Mesendoderm (in vitro differentiated cells): ENCODE results near the gene NECAB2.

ENCODE experiments used
- DNase-seq: peaks from one replicate; pipeline ENCODE4 v3.0.0; 2013
- H2AK5ac ChIP-seq: 2 replicates; pipeline ENCODE4 v1.6.1; 2013; ENCODE audit warnings: low read length, inconsistent platforms
- H2BK120ac ChIP-seq: 2 replicates; pipeline ENCODE4 v1.6.1; 2013; ENCODE audit warnings: low read depth, mild to moderate bottlenecking, low read length, moderate library complexity, mixed read lengths
- H2BK15ac ChIP-seq: replicated peaks from 2 replicates; pipeline ENCODE4 v1.6.1; 2013; ENCODE audit warnings: low read depth, mild to moderate bottlenecking, moderate library complexity
- H2BK5ac ChIP-seq: 2 replicates; pipeline ENCODE4 v1.6.1; 2013; ENCODE audit warnings: low read length, inconsistent platforms
- H3K18ac ChIP-seq: 2 replicates; pipeline ENCODE4 v1.6.1; 2013; ENCODE audit warnings: mild to moderate bottlenecking, low read length, mixed read lengths
- H3K23ac ChIP-seq: one replicate; pipeline ENCODE4 v1.6.1; 2013; ENCODE audit warnings: low read length
- H3K27ac ChIP-seq: 2 replicates; pipeline ENCODE4 v1.5.1; 2013; ENCODE audit warnings: low read depth, mild to moderate bottlenecking, inconsistent platforms, low read length, moderate library complexity
- H3K27me3 ChIP-seq: 2 replicates; pipeline ENCODE4 v1.6.1; 2013; ENCODE audit warnings: low read length, control low read depth, mild to moderate bottlenecking, inconsistent platforms; ENCODE audit not compliant: insufficient read depth, poor library complexity
- H3K36me3 ChIP-seq: 2 replicates; pipeline ENCODE4 v1.6.1; 2013; ENCODE audit warnings: low read length, inconsistent platforms; ENCODE audit not compliant: control insufficient read depth, insufficient read depth
- H3K4ac ChIP-seq: one replicate; pipeline ENCODE4 v1.6.1; 2013; ENCODE audit warnings: low read depth, mild to moderate bottlenecking, low read length, moderate library complexity
- H3K4me1 ChIP-seq: 2 replicates; pipeline ENCODE4 v1.6.1; 2013; ENCODE audit warnings: low read depth, low read length, inconsistent platforms; ENCODE audit not compliant: control insufficient read depth
- H3K4me2 ChIP-seq: 2 replicates; pipeline ENCODE4 v1.6.1; 2013; ENCODE audit warnings: low read length
- H3K4me3 ChIP-seq: 2 replicates; pipeline ENCODE4 v1.5.1; 2013; ENCODE audit warnings: mild to moderate bottlenecking, low read length
- H3K56ac ChIP-seq: one replicate; pipeline ENCODE4 v1.6.1; 2013; ENCODE audit warnings: low read length
- H3K79me1 ChIP-seq: 2 replicates; pipeline ENCODE4 v1.6.1; 2013; ENCODE audit warnings: low read length, inconsistent platforms
- H3K79me2 ChIP-seq: 2 replicates; pipeline ENCODE4 v1.6.1; 2013; ENCODE audit warnings: mild to moderate bottlenecking, low read length; ENCODE audit not compliant: control insufficient read depth, insufficient read depth
- H3K9ac ChIP-seq: 2 replicates; pipeline ENCODE4 v1.6.1; 2013; ENCODE audit warnings: low read length, inconsistent platforms
- H4K5ac ChIP-seq: one replicate; pipeline ENCODE4 v1.6.1; 2013; ENCODE audit warnings: low read length
- H4K8ac ChIP-seq: one replicate; pipeline ENCODE4 v1.6.1; 2013; ENCODE audit warnings: low read depth, mild to moderate bottlenecking, control low read depth, low read length, moderate library complexity
- WGBS: extraction: QIAGEN DNeasy Blood & Tissue Kit; methylation state at CpG from one replicate; pipeline ENCODE4 v1.1.7; 2013; ENCODE audit warnings: low lambda C conversion rate, missing lambda C conversion rate; ENCODE audit not compliant: insufficient coverage; ENCODE audit errors: extremely low coverage; 5-methylcytosine and 5-hydroxymethylcytosine counted together

Gene NECAB2

DNA sequence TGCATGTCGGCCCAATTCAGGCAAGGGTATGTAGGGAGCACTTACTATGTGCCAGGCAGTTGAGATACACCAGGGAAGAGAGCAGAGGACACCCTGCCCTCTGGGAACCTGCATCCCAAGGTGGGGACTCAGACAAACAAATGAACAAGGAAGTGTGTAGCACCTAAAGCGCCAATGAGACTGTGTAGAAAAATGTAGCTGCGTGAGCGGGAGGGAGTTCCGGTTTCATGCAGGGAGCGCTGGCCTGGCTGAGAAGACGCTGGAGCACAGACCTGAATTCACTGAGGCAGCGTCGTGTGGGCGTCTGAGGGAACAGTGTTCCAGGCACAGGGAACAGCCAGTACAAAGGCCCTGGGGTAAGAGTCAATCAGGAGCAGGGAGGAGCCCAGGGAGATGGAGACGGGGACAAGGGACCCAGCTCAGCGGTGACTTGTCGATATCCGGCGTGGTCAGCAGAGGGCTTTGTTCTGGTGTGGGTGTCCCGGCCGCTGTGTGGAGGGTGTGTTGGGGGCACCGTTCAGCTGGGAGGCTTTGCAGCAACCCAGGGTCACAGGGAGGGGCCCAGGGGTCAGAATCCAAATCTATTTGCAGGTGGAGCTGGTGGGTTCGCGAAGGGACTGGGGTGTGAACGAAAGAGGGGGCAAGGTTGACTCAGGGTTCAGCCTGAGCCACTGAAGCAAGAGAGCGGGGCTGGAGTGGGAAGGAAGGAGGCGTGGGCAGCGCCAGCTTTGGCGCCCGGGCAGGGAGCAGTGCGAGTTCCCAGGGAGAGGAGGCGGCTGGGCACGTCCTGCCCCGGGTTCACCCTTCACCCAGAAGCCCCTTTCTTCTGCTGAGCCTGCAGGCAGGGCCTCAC, 32.8 kb upstream of the NECAB2 start:
- H3K4me3 ChIP-seq, result no peak overlapping the region
- WGBS, result no CpG with 5 or more reads among the region's 30 CpGs
- H2BK5ac ChIP-seq, result no peak overlapping the region
- H3K4me2 ChIP-seq, result no peak overlapping the region
- no peaks in the 10 kb centered on the region for H3K79me2 ChIP-seq
- no peak overlapping the region for H2BK15ac ChIP-seq
- no peaks in the 10 kb centered on the region for H3K4me1 ChIP-seq
- H4K8ac ChIP-seq, result no peak overlapping the region
- no peak overlapping the region for H2AK5ac ChIP-seq
- H3K36me3 ChIP-seq, result no peaks in the 10 kb centered on the region
- no peaks in the 10 kb centered on the region for H3K79me1 ChIP-seq
- H3K23ac ChIP-seq, result no peak overlapping the region
- H2BK120ac ChIP-seq, result no peak overlapping the region
- no peak overlapping the region for H4K5ac ChIP-seq
- no peak for DNase-seq
- H3K27me3 ChIP-seq, result no peaks in the 10 kb centered on the region
- H3K18ac ChIP-seq, result no peak overlapping the region
- no peak overlapping the region for H3K9ac ChIP-seq
- no peak overlapping the region for H3K4ac ChIP-seq
- H3K27ac ChIP-seq, result no peak overlapping the region
- H3K56ac ChIP-seq, result no peak overlapping the region

DNA sequence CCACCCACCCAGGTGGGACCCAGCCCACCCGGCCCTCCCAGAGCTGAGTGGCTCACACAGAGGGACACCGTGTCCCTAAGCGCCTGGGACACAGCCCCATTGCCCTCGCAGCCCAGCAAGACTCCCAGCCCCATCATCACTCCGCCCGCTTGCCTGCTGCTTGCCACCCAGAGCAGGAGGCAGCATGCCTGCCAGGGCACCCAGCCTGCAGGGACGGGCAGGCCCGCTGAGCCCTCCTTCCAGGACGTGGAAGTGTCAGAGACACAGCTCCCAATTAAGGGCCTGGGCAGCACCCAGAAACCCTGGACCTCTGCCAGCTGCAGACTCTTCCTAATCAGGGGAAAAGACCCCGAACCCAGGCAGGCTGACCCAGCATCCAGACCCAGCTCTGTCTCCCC, 32.2 kb upstream of the NECAB2 start:
- no peak overlapping the region for H3K56ac ChIP-seq
- DNase-seq, result no peak
- no peak overlapping the region for H3K4ac ChIP-seq
- no peak overlapping the region for H3K27ac ChIP-seq
- H3K4me2 ChIP-seq, result no peak overlapping the region
- H3K4me1 ChIP-seq, result no peaks in the 10 kb centered on the region
- no peak overlapping the region for H2BK15ac ChIP-seq
- no peak overlapping the region for H2BK5ac ChIP-seq
- H2AK5ac ChIP-seq, result no peak overlapping the region
- H3K79me1 ChIP-seq, result no peaks in the 10 kb centered on the region
- no CpG with 5 or more reads among the region's 10 CpGs for WGBS
- no peaks in the 10 kb centered on the region for H3K79me2 ChIP-seq
- H2BK120ac ChIP-seq, result no peak overlapping the region
- H3K9ac ChIP-seq, result no peak overlapping the region
- no peak overlapping the region for H3K23ac ChIP-seq
- H4K8ac ChIP-seq, result no peak overlapping the region
- H3K18ac ChIP-seq, result no peak overlapping the region
- no peaks in the 10 kb centered on the region for H3K27me3 ChIP-seq
- H4K5ac ChIP-seq, result no peak overlapping the region
- no peak overlapping the region for H3K4me3 ChIP-seq
- H3K36me3 ChIP-seq, result no peaks in the 10 kb centered on the region

DNA sequence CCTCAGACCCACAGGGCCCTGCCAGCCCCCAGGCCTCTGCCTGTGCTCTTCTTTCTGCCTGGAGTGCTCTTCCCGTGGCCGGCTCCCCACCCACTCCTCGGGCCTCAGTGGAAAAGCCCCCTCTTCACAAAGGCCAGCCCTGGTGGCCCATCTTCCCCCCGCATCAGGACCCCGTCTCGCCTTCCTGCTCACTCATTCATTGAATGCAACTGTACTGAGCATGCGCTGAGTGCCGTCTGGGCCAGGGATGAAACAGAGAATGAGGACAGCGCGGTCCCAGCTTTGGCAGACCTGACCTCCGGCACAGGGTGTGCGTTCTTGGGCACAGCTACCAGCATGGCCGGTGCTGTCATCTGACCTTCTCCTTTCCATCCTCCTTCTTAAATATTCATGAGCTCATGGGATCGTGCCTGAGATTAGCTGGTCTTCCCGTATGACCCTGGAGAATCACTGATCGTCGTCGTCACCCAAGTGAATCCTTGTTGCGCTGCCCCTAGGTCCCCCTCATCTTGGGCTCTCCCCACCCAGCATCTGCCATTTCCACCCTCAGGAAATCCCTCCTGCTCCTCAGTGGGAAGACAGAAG, 31.4 kb upstream of the NECAB2 start:
- H2BK15ac ChIP-seq, result no peak overlapping the region
- WGBS, result no CpG with 5 or more reads among the region's 19 CpGs
- H3K4me3 ChIP-seq, result no peak overlapping the region
- H3K79me1 ChIP-seq, result no peaks in the 10 kb centered on the region
- H4K8ac ChIP-seq, result no peak overlapping the region
- no peak overlapping the region for H2AK5ac ChIP-seq
- H3K79me2 ChIP-seq, result no peaks in the 10 kb centered on the region
- no peak overlapping the region for H3K4me2 ChIP-seq
- H3K9ac ChIP-seq, result no peak overlapping the region
- H3K27me3 ChIP-seq, result no peaks in the 10 kb centered on the region
- H3K27ac ChIP-seq, result no peak overlapping the region
- no peak overlapping the region for H3K23ac ChIP-seq
- H3K36me3 ChIP-seq, result no peaks in the 10 kb centered on the region
- no peak overlapping the region for H4K5ac ChIP-seq
- H3K4me1 ChIP-seq, result no peaks in the 10 kb centered on the region
- no peak for DNase-seq
- no peak overlapping the region for H3K4ac ChIP-seq
- no peak overlapping the region for H2BK5ac ChIP-seq
- no peak overlapping the region for H2BK120ac ChIP-seq
- no peak overlapping the region for H3K56ac ChIP-seq
- no peak overlapping the region for H3K18ac ChIP-seq

DNA sequence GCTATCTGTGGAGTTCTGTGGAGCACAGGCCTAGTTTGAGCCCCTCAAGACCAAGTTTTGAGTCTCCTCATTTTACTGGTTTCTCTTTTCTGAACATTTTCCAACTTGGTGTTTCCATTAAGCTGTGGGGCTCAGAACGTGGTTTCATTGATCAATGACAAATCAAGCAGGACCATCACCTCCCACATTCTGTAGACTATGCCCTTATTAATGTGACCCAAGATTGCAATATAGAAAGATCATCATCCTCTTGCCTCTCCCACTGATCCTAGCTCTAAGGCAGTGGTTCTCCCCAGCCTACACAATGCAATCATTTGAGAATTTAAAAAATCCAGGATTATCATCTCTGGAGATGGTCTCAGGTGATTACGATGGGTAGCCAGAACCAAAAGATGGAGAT, 30.8 kb upstream of the NECAB2 start:
- no peak overlapping the region for H3K23ac ChIP-seq
- H3K79me1 ChIP-seq, result no peaks in the 10 kb centered on the region
- WGBS, result no CpG with 5 or more reads among the region's 2 CpGs
- no peak overlapping the region for H3K4me2 ChIP-seq
- H3K18ac ChIP-seq, result no peak overlapping the region
- H4K8ac ChIP-seq, result no peak overlapping the region
- no peaks in the 10 kb centered on the region for H3K79me2 ChIP-seq
- no peak overlapping the region for H3K4me3 ChIP-seq
- no peak overlapping the region for H2AK5ac ChIP-seq
- H4K5ac ChIP-seq, result no peak overlapping the region
- no peak overlapping the region for H3K9ac ChIP-seq
- no peaks in the 10 kb centered on the region for H3K36me3 ChIP-seq
- H3K4ac ChIP-seq, result no peak overlapping the region
- no peak overlapping the region for H2BK15ac ChIP-seq
- H3K27ac ChIP-seq, result no peak overlapping the region
- H2BK120ac ChIP-seq, result no peak overlapping the region
- H3K27me3 ChIP-seq, result no peaks in the 10 kb centered on the region
- no peak overlapping the region for H3K56ac ChIP-seq
- no peak overlapping the region for H2BK5ac ChIP-seq
- DNase-seq, result no peak
- H3K4me1 ChIP-seq, result no peaks in the 10 kb centered on the region

DNA sequence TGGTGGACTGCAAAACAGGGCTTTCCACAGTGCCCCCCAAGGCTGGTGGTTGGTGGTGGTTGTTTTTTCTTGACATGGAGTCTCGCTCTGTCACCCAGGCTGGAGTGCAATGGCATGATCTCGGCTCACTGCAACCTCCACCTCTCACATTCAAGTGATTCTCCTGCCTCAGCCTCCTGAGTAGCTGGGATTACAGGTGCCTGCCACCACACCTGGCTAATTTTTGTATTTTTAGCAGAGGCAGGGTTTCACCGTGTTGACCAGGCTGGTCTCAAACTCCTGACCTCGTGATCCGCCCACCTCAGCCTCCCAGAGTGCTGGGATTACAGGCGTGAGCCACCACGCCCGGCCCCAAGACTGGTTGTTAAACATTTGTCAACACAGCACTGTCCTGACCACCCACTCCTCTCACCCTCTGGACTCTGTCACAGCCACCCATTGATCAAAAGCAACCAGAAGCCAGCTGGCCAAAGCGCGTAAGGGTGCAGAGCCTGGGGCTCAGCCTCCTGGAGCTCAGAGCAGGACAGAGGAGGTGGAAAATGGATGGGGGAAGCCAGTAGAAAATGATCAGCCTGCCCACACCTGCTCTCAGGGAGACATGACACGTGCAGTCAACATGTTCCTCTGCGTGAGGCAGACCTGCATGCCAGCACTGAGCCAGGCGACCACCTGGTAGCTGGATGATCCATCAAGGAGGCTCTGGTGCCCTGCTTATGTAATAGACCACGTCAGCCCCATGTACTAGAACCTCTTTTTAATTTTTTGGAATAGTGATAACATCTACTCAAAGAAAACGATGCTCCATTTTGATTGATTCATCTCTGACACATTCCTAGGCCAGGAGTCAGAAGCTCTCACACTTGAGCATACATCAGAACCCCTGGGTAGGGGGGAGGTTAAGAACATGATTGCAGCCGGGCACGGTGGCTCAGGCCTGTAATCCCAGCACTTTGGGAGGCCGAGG, 29.8 kb upstream of the NECAB2 start:
- no peak overlapping the region for H3K4me3 ChIP-seq
- no peaks in the 10 kb centered on the region for H3K79me2 ChIP-seq
- H3K27me3 ChIP-seq, result no peaks in the 10 kb centered on the region
- H2AK5ac ChIP-seq, result no peak overlapping the region
- H2BK15ac ChIP-seq, result no peak overlapping the region
- no peak overlapping the region for H3K4ac ChIP-seq
- H3K4me1 ChIP-seq, result no peaks in the 10 kb centered on the region
- H3K27ac ChIP-seq, result no peak overlapping the region
- H3K36me3 ChIP-seq, result no peaks in the 10 kb centered on the region
- no peak overlapping the region for H3K4me2 ChIP-seq
- whole genome bisulfite sequencing, result no CpG with 5 or more reads among the region's 18 CpGs
- no peak overlapping the region for H3K23ac ChIP-seq
- H4K5ac ChIP-seq, result no peak overlapping the region
- H3K9ac ChIP-seq, result no peak overlapping the region
- H4K8ac ChIP-seq, result no peak overlapping the region
- H3K56ac ChIP-seq, result no peak overlapping the region
- H3K79me1 ChIP-seq, result no peaks in the 10 kb centered on the region
- H3K18ac ChIP-seq, result no peak overlapping the region
- no peak overlapping the region for H2BK120ac ChIP-seq
- no peak overlapping the region for H2BK5ac ChIP-seq
- no peak for DNase-seq
